ENCODE data around the gene SYT1. TPM values are rescaled to one million over a fixed set of nuclear protein-coding genes. Genes with fewer than 3 reads are reported as not detected.

SYT1 gene
- total and polyA plus RNA-seq, 3 experiments from 2014 or later = not detected

- DNase-seq = no peak
- Mint-ChIP-seq H3K4me3 (no peak overlapping the region), H3K27me3 (no peaks in the 10 kb centered on the region), H3K27ac (no peak overlapping the region), H3K36me3 (peaks cover 0 to 2% (median 0%) of the 10 kb centered on the region in 3 donors), H3K4me1 (no peaks in the 10 kb centered on the region), H3K9me3 (peaks cover 5 to 27% (median 7%) of the 10 kb centered on the region in 5 donors)
- Histone ChIP-seq H3K36me3 (ENCODE audit: insufficient read depth, low read length) (no peaks in the 10 kb centered on the region), H3K9me3 (ENCODE audit: low read length) (no peaks in the 10 kb centered on the region), H3K4me3 (ENCODE audit: low read length) (no peak overlapping the region), H3K4me1 (ENCODE audit: insufficient read depth, low read length) (no peaks in the 10 kb centered on the region), H3K27me3 (ENCODE audit: insufficient read depth, low read length, poor library complexity, severe bottlenecking) (no peaks in the 10 kb centered on the region), H3K27ac (ENCODE audit: low read depth, low read length) (no peak overlapping the region)
- POLR2A ChIA-PET = no interaction called here
- CTCF ChIA-PET = no interaction called here
Measured at GRCh38 chr12:78964521-78964920, 99.9 kb downstream of the SYT1 start.

GRCh38 chr12:78966062-78966461 is 101.5 kb downstream of the SYT1 start:
- Histone ChIP-seq H3K4me3 (ENCODE audit: low read length) (no peak overlapping the region), H3K27ac (ENCODE audit: low read depth, low read length) (no peak overlapping the region), H3K9me3 (ENCODE audit: low read length) (no peaks in the 10 kb centered on the region), H3K36me3 (ENCODE audit: insufficient read depth, low read length) (no peaks in the 10 kb centered on the region), H3K4me1 (ENCODE audit: insufficient read depth, low read length) (no peaks in the 10 kb centered on the region), H3K27me3 (ENCODE audit: insufficient read depth, low read length, poor library complexity, severe bottlenecking) (no peaks in the 10 kb centered on the region)
- H3K27ac Mint-ChIP-seq = no peak overlapping the region
- no peaks in the 10 kb centered on the region for H3K27me3 Mint-ChIP-seq
- H3K36me3 Mint-ChIP-seq = peaks cover 0 to 2% (median 0%) of the 10 kb centered on the region in 3 donors
- DNase-seq = no peak
- POLR2A ChIA-PET = no interaction called here
- no peaks in the 10 kb centered on the region for H3K4me1 Mint-ChIP-seq
- peaks cover 3 to 33% (median 7%) of the 10 kb centered on the region in 5 donors for H3K9me3 Mint-ChIP-seq
- no peak overlapping the region for H3K4me3 Mint-ChIP-seq
- CTCF ChIA-PET = no interaction called here

- Histone ChIP-seq H3K27ac (ENCODE audit: low read depth, low read length) (no peak overlapping the region), H3K4me1 (ENCODE audit: insufficient read depth, low read length) (no peaks in the 10 kb centered on the region), H3K4me3 (ENCODE audit: low read length) (no peak overlapping the region), H3K9me3 (ENCODE audit: low read length) (no peaks in the 10 kb centered on the region), H3K36me3 (ENCODE audit: insufficient read depth, low read length) (no peaks in the 10 kb centered on the region), H3K27me3 (ENCODE audit: insufficient read depth, low read length, poor library complexity, severe bottlenecking) (no peaks in the 10 kb centered on the region)
- ChIA-PET CTCF (no interaction called here), POLR2A (no interaction called here)
- Mint-ChIP-seq H3K27me3 (no peaks in the 10 kb centered on the region), H3K4me3 (no peak overlapping the region), H3K27ac (no peak overlapping the region), H3K4me1 (no peaks in the 10 kb centered on the region), H3K9me3 (peaks cover 0 to 38% (median 7%) of the 10 kb centered on the region in 5 donors), H3K36me3 (peaks cover 0 to 2% (median 0%) of the 10 kb centered on the region in 3 donors)
- DNase-seq = no peak
Measured at GRCh38 chr12:78966926-78967325, 102.4 kb downstream of the SYT1 start.

GRCh38 chr12:78968226-78968625 is 103.7 kb downstream of the SYT1 start:
- POLR2A ChIA-PET = no interaction called here
- CTCF ChIA-PET = no interaction called here
- Mint-ChIP-seq H3K36me3 (peaks cover 0 to 2% (median 0%) of the 10 kb centered on the region in 3 donors), H3K4me3 (no peak overlapping the region), H3K27me3 (no peaks in the 10 kb centered on the region), H3K4me1 (no peaks in the 10 kb centered on the region), H3K9me3 (peaks cover 0 to 48% (median 7%) of the 10 kb centered on the region in 5 donors), H3K27ac (no peak overlapping the region)
- Histone ChIP-seq H3K4me3 (ENCODE audit: low read length) (no peak overlapping the region), H3K9me3 (ENCODE audit: low read length) (no peaks in the 10 kb centered on the region), H3K27me3 (ENCODE audit: insufficient read depth, low read length, poor library complexity, severe bottlenecking) (no peaks in the 10 kb centered on the region), H3K36me3 (ENCODE audit: insufficient read depth, low read length) (no peaks in the 10 kb centered on the region), H3K27ac (ENCODE audit: low read depth, low read length) (no peak overlapping the region), H3K4me1 (ENCODE audit: insufficient read depth, low read length) (no peaks in the 10 kb centered on the region)
- DNase-seq = no peak

GRCh38 chr12:78970041-78970440 is 105.5 kb downstream of the SYT1 start:
- CTCF ChIA-PET = no interaction called here

GRCh38 chr12:78977304-78977867 is 112.8 kb downstream of the SYT1 start:
- H3K4me1 Mint-ChIP-seq = no peaks in the 10 kb centered on the region
- no peaks in the 10 kb centered on the region for H3K27me3 ChIP-seq (ENCODE audit: insufficient read depth, low read length, poor library complexity, severe bottlenecking)
- no peak overlapping the region for H3K4me3 Mint-ChIP-seq
- H3K27ac ChIP-seq (ENCODE audit: low read depth, low read length) = no peak overlapping the region
- ChIA-PET POLR2A (no interaction called here), CTCF (no interaction called here)
- no peaks in the 10 kb centered on the region for H3K36me3 Mint-ChIP-seq
- H3K4me1 ChIP-seq (ENCODE audit: insufficient read depth, low read length) = no peaks in the 10 kb centered on the region
- no peaks in the 10 kb centered on the region for H3K36me3 ChIP-seq (ENCODE audit: insufficient read depth, low read length)
- no peaks in the 10 kb centered on the region for H3K27me3 Mint-ChIP-seq
- DNase-seq = no peak
- no peak overlapping the region for H3K27ac Mint-ChIP-seq
- H3K9me3 Mint-ChIP-seq = peaks cover 0 to 24% (median 7%) of the 10 kb centered on the region in 5 donors
- no peaks in the 10 kb centered on the region for H3K9me3 ChIP-seq (ENCODE audit: low read length)
- H3K4me3 ChIP-seq (ENCODE audit: low read length) = no peak overlapping the region

More at GRCh38 chr12:78970041-78970440, 105.5 kb downstream of the SYT1 start:
- Histone ChIP-seq H3K27me3 (ENCODE audit: insufficient read depth, low read length, poor library complexity, severe bottlenecking) (no peaks in the 10 kb centered on the region), H3K36me3 (ENCODE audit: insufficient read depth, low read length) (no peaks in the 10 kb centered on the region), H3K4me3 (ENCODE audit: low read length) (no peak overlapping the region), H3K27ac (ENCODE audit: low read depth, low read length) (no peak overlapping the region), H3K4me1 (ENCODE audit: insufficient read depth, low read length) (no peaks in the 10 kb centered on the region), H3K9me3 (ENCODE audit: low read length) (no peaks in the 10 kb centered on the region)
- Mint-ChIP-seq H3K4me1 (no peaks in the 10 kb centered on the region), H3K36me3 (peaks cover 0 to 2% (median 0%) of the 10 kb centered on the region in 3 donors), H3K27ac (no peak overlapping the region), H3K27me3 (no peaks in the 10 kb centered on the region), H3K9me3 (peaks cover 2 to 55% (median 7%) of the 10 kb centered on the region in 5 donors), H3K4me3 (no peak overlapping the region)
- DNase-seq = no peak
- POLR2A ChIA-PET = no interaction called here

- Mint-ChIP-seq H3K27me3 (no peaks in the 10 kb centered on the region), H3K36me3 (no peaks in the 10 kb centered on the region), H3K4me3 (no peak overlapping the region), H3K9me3 (peaks cover 0 to 26% (median 9%) of the 10 kb centered on the region in 5 donors), H3K27ac (no peak overlapping the region), H3K4me1 (no peaks in the 10 kb centered on the region)
- no peaks in the 10 kb centered on the region for H3K9me3 ChIP-seq (ENCODE audit: low read length)
- H3K36me3 ChIP-seq (ENCODE audit: insufficient read depth, low read length) = no peaks in the 10 kb centered on the region
- CTCF ChIA-PET = no interaction called here
- H3K27ac ChIP-seq (ENCODE audit: low read depth, low read length) = no peak overlapping the region
- H3K27me3 ChIP-seq (ENCODE audit: insufficient read depth, low read length, poor library complexity, severe bottlenecking) = no peaks in the 10 kb centered on the region
- no peak for DNase-seq
- no peak overlapping the region for H3K4me3 ChIP-seq (ENCODE audit: low read length)
- POLR2A ChIA-PET = no interaction called here
- no peaks in the 10 kb centered on the region for H3K4me1 ChIP-seq (ENCODE audit: insufficient read depth, low read length)
Measured at GRCh38 chr12:78994168-78994791, 129.7 kb downstream of the SYT1 start.

GRCh38 chr12:79000501-79000900 is 135.9 kb downstream of the SYT1 start:
- no peak overlapping the region for H3K4me3 Mint-ChIP-seq
- Histone ChIP-seq H3K4me1 (ENCODE audit: insufficient read depth, low read length) (no peaks in the 10 kb centered on the region), H3K36me3 (ENCODE audit: insufficient read depth, low read length) (no peaks in the 10 kb centered on the region), H3K4me3 (ENCODE audit: low read length) (no peak overlapping the region), H3K9me3 (ENCODE audit: low read length) (no peaks in the 10 kb centered on the region), H3K27me3 (ENCODE audit: insufficient read depth, low read length, poor library complexity, severe bottlenecking) (no peaks in the 10 kb centered on the region), H3K27ac (ENCODE audit: low read depth, low read length) (no peak overlapping the region)
- H3K9me3 Mint-ChIP-seq = peaks cover 2 to 38% (median 3%) of the 10 kb centered on the region in 5 donors
- no peaks in the 10 kb centered on the region for H3K36me3 Mint-ChIP-seq
- CTCF ChIA-PET = no interaction called here
- H3K4me1 Mint-ChIP-seq = no peaks in the 10 kb centered on the region
- no peak overlapping the region for H3K27ac Mint-ChIP-seq
- DNase-seq = no peak
- H3K27me3 Mint-ChIP-seq = no peaks in the 10 kb centered on the region
- POLR2A ChIA-PET = no interaction called here
